GM21619 (cell line): ENCODE data around the gene TMEM258.

Experiments
- ATAC-seq: cut with Tn5 transposase; IDR thresholded peaks from one replicate; pipeline ENCODE4 v1.9.1; 2021; ENCODE audit not compliant: unreplicated experiment

Gene TMEM258

DNA sequence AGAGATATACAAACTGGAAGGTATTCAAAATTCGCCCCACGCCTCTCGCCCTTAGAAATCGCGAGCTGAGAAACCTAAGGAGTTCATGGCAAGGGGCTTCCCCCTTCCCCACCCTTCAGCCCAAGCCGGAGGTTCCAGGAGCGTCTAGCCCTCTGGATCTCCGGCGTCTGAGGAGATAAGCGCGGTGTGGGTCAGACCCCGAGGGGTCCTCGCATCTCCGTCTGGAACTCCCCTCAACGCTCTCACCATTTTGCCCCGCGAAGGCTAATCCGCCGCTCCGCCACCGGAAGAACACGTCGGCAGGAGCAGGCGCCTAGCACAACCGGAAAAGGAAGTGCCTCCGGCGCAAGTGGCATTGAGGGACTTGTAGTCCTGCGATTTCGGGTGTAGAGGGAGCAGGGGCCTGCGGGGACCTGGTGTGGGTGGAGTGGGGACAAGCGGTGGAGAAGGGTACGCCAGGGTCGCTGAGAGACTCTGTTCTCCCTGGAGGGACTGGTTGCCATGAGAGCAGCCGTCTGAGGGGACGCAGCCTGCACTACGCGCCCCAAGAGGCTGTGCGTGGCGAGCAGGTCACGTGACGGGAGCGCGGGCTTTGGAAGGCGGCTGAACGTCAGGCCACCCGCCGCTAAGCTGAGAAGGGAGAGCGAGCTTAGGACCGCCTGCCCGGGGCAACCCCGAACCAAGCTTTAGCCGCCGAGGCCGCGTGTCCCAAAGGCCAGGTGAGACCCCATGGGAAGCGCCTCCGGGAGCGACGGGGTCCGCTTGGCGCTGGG is at the start of gene TMEM258, which contains the start of gene FEN1:
TSS of gene TMEM258 (minus strand) at position 290 of the 773 bp plus-strand sequence. CDS start at position 249, 41 bp downstream.
TSS of gene FEN1 (plus strand) at position 602 of the 773 bp plus-strand sequence. CDS start 2,451 bp downstream, outside the sequence.
- peak; percentile 77 for ATAC-seq

DNA sequence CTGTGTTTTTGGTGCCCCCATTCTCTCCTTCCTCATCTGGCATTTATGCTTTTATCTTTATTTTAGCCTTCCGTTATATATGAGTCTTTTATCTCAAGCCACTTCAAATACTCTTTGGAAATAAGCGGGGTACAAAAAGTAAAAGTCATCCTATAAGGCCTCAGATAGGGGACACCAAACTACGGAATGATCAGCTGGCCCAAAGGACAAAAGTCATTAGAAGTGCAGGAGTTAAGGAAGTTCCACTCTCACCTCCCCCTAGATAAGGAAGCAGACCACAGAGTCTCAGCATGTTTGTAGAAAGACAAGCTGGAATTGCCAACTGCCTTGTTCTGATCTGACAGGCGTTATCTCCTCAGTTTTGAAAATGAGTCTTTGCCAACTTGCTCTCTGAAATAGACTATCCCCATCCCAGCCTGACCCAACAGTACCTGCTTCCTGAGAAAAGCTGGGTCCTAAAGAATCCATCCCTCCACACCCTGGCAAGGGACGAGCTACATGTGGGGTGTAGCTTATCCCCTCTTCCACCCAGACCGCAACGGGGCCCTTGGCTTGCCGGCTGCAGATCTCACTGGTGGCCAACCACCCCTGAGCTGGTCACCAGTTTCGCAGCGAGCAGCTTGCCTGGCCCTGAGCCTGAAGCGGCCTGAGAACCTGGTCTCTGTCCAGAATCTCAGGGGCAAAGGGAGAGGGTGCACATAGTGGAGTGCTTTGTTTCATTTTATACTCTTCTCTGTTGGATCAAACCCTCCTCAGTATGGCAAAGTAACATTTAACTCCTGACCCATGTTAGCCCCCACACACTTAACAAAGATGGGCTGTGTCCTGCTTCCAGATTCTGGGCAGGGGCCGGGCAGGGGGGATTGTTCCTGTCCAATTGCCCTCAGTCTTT is 49.5 kb upstream of the TMEM258 start:
- ATAC-seq: no peak

DNA sequence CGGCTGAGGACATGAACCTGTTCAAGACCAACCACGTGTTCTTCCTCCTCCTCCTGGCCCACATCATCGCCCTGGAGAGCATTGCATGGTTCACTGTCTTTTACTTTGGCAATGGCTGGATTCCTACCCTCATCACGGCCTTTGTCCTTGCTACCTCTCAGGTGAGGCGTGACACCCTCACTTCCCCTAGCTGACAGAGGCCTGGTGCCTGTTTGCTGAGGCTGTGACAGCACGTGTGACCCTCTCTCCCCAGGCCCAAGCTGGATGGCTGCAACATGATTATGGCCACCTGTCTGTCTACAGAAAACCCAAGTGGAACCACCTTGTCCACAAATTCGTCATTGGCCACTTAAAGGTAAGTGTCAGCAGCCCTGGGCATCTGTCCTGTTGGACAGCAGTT is 48.0 kb upstream of the TMEM258 start:
- ATAC-seq: no peak

- no peak for ATAC-seq
Observed at GRCh38 chr11:61839742-61840141, 47.3 kb upstream of the TMEM258 start.

- no peak for ATAC-seq
Observed at GRCh38 chr11:61838921-61839320, 46.5 kb upstream of the TMEM258 start.

DNA sequence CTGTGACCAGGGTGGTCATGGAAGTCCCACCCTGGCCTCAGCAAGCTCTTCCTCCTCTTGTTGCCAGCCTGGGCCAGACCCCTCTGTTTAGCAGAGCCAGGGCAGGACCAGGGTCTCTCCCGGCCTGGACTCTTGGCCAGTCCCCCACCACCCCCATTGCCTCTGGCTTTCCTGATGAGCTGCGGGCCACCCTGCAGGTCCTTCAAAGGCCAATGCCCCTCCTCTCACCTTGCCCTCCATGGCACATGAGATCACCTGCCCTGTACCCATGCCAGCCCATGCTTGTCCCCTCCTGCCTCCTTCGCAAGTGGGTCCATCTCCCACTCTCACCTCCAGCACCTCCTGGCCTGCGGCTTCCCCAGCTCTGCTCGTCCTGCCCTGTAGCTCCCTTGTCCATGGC is 46.1 kb upstream of the TMEM258 start:
- ATAC-seq: no peak

- ATAC-seq: no peak
Observed at GRCh38 chr11:61837411-61838005, 45.1 kb upstream of the TMEM258 start.

GRCh38 chr11:61836193-61836592 is 43.8 kb upstream of the TMEM258 start:
- ATAC-seq: no peak

DNA sequence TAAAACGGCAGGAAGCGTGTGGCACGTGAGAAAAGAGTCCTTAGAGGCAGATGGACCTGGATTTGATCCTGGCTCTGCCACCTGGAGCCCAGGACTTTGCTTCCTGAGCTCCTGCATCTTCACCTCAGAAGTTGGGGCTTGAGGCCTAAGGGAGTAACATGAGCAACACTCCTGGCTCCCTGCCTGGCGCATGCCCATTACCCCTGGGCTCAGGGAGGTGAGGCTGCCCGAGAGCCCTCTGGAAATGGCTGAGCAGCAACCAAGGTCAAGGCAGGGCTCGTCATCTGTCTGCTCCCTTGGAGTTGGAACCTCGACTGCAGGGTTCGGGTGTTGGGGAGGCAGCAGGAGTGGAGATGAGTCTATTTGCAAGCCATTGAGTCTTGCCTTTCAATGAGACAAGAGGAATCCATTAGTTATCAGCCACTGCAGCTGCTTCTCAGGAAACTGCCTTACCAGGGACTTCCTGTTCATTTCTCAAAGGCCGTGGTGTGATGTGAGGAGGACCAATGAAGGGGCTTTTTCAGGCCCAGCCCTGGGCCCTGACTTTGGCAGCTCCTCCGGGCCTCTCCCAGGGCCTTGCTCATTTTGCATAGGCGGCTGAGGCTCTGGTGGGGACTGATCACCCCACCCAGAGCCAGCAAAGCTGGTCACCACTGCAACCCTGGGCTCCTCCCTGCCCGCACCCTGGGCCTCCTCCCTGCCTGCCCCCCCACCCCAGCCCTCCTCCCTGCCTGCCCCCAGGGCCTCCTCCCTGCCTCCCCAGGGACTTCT is 42.1 kb upstream of the TMEM258 start:
- ATAC-seq: peak; percentile 94

DNA sequence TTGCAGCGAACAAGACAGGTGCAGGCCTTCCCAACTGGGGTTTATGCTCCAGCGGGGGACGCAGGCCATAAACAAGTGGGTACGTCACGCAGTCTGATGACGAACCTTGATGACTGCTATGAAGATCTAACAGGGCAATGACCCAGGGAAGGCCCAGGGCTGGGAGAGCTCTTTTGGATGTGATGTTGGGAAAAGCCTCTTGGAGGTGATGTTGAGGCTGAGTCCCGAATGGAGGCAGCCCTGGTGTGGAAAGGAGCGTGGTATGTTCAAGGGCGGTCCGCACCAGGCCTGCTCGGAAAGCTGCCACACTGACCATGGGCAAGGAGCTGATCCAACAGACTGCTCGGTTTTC is 41.5 kb upstream of the TMEM258 start:
- ATAC-seq: no peak

GRCh38 chr11:61833471-61833870 is 41.1 kb upstream of the TMEM258 start:
- no peak for ATAC-seq

DNA sequence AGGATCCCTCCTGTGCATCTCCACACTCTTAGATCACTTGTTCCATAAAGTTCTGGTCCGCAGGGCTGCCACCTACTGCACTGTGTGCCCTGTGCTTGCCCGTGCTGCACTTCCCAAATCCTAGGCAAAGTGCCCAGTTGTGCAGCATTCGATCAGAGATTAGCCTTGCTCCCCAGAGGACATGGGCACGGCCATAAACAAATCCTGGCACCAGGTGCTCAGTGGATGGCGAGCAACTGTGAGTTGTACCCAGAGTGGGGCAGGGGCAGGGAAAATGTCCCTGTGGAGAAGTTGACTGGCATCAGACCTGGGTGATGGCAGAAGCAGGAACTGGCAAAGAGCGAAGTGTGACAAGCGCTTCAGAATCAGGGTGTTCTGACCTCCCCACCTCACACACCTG is 40.4 kb upstream of the TMEM258 start:
- ATAC-seq: no peak

- no peak for ATAC-seq
Observed at GRCh38 chr11:61832207-61832606, 39.8 kb upstream of the TMEM258 start.

GRCh38 chr11:61830237-61831105 is 38.1 kb upstream of the TMEM258 start:
- ATAC-seq: no peak

GRCh38 chr11:61829806-61830205 is 37.4 kb upstream of the TMEM258 start:
- ATAC-seq: no peak

DNA sequence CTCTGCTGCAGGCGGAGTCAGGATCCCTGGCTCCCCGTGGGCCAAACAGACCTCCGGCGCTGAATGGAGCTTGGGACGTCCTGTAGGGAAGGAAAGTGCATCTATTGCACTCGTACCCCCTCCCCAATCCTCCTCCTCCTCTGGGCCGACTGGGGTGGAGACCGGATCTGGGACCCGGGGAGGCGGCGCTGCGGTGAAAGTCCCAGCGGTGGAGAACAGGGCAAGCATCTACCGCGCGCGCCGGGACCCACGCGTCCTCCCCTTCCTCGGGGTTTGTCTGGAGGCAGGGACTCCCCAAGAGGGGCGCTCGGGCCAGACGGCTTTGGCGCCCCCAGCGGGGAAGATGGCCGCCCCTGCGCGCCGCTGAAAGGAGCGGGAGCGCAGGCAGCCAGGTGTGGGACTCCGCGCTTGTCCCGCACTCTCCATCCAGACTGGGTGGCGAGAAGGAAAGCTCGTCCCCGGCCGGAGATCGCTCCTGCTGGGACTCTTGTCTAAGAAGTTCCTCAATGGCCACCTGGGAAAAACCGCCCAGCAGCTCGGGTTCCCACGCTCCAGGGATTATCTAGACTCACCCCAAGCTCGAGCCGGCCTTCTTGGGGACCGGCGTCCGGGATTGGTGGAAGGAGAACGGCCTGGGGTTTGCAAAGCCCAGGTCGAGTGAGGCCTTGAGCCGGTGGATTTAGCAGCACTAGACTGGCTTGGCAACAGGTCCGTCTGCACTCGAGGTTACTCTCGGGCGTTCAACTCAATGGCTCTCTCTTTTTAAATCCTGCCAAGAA is 36.4 kb upstream of the TMEM258 start:
- peak; percentile 15 for ATAC-seq

GRCh38 chr11:61828379-61828628 is 35.9 kb upstream of the TMEM258 start:
- peak; percentile 0 for ATAC-seq

GRCh38 chr11:61827571-61828378 is 35.4 kb upstream of the TMEM258 start, which contains the start of gene FADS2:
Gene FADS2, plus strand, starts transcription at chr11:61828300. Its CDS starts 91 bp downstream, at chr11:61828391.
- peak; percentile 76 for ATAC-seq
